ENCODE measurements around the gene SLC43A2.
A peak's percentile ranks its signal among the peaks of the same experiment; 100 is the strongest.
"Not testable (repeated sequence)": the region's sequence is repeated elsewhere in the genome, so short reads cannot be mapped to it uniquely, and the experiment has no call there.

The SLC43A2 gene

GRCh38 chr17:1590747-1591473 lies 37.7 kb downstream of the SLC43A2 start:
- peak in 1 of 51 donors; percentile 64 for DNase-seq

DNA sequence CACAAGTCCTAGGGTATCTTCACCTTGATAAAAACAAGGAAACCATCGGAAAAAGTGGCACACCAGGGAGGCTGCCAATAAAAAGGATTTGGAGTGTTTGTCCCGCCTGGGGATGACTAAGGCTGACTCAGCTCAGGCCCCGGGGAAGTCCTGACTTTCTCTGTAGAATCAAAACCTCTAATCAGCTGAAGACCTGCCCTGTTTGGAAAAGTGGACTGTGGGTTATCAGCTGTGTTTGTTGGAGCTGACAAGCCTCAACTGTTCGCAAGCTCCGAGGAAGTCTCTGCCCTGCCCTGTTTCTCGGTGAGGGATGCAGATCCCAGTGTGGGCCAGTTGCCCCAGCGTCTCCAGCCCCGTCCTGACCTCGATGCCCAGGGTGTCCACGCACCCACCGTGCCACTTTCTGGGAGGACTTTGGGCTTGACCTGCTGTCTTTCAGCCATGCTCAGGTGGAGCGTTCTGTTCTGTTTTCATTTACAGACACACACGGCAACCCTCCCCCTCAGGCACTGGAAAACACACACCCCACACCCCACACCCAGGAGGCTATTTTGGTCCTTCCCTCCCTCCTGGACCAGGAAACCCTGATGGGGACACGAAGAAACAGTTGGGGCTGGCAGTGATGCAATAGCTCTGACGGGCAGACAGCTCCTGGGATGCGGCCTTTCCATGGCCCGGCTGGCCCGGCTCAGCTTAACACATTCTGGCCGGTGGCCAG lies 38.4 kb downstream of the SLC43A2 start:
- DNase-seq: peak in 8 of 51 donors; percentile 8 to 64 (median 16)

GRCh38 chr17:1588821-1589585 lies 39.6 kb downstream of the SLC43A2 start:
- no peak for DNase-seq

- DNase-seq: no peak
These were observed 44.5 kb downstream of the SLC43A2 start for GRCh38 chr17:1584167-1584566.

DNA sequence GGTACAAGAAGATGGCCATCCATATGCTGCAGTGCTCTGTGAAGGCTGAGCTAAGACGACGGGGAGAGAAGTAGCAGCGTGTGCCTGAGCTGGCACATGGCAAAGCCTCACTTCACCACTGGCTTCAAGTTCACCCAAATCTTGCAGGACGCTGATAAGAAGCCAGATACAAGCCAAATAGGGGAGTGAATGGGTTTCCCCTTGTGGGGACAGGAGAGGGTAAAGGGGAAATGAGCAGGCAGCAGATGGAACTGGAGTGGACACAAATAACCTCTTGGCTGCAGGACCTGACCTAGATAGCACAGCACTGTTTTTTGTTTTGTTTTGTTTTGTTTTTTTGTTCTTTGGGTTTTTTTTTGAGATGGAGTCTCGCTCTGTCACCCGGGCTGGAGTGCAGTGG lies 45.1 kb downstream of the SLC43A2 start:
- DNase-seq: no peak

GRCh38 chr17:1582374-1582773 lies 46.3 kb downstream of the SLC43A2 start:
- DNase-seq: no peak

DNA sequence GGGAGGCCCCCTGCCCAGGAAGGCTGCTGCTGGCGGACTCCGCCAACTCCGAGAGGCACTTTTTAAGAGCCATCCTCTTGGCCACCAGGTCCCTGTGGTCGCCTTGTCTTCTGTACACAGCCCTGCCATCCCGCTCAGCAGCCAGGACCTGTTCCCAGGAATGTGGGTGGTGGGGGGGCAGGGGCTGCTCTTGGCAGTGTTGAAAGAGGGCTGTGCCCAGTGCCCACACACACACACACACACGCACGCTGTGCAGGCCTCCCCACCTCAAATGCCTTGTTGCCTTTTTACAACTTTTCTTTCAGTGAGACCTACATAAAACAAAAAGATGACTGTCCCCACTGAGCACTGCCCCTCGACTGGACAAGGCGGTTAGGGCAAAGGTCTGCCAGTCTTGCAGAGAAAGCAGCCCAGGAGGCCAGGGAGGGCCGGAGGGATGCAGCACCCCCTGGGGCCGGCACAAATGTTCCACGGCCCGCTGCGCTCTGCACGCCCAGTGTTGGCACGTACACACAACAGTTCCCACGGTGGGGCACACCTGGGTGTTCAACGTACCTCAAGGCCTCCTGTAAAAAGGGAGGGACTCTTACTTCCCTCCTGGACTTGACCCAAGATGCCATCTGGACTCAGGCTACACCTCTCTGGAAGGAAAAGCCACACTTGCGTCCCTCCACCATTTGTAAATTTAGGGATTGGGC lies 47.5 kb downstream of the SLC43A2 start:
- peak in 6 of 51 donors; percentile 8 to 31 (median 16) for DNase-seq

GRCh38 chr17:1578029-1578428 lies 50.6 kb downstream of the SLC43A2 start:
- no peak for DNase-seq

DNA sequence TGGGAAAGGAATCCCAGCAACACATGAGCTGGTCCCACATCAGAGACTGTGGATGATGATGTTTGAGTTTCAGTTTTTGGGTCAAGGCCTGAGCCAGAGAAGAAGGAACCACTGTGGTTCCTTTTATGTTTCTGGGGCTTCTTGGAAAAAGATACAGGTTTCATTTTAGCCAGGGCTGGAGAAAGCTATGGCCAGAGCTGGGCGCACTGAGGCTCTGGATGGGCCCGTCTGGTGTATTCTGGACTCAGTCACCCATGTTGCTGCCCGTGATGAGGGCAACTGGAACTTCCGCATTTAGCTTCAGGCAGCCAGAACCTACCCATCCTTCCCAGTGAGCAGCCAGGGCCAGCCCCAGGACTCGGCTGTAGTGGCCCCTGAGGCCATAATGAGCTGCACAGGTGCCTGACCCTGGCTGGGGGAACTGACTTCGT lies 51.0 kb downstream of the SLC43A2 start:
- DNase-seq: peak in 6 of 51 donors; percentile 10 to 46 (median 36)

GRCh38 chr17:1577182-1577581 lies 51.5 kb downstream of the SLC43A2 start:
- DNase-seq: peak in 48 of 51 donors; percentile 21 to 88 (median 70)

DNA sequence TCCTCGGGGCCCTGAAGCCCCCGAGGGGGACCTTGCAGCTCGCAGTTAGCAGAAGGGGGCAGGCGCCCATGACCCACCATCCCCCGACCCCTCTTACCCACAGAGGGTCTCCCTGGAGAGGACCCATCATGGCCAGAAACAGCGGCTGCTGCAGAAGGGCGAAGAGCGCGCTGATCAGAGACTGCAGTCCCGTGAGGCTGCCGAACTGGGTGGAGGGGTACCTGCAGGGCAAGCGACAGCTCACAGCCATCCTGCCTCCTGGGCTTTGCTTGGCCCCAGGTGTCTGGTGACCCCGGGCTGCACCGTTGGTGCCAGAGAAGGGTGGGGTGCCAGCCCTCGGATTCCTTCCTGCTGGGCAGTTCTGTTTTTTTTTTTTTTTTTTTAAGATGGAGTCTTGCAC lies 52.1 kb downstream of the SLC43A2 start:
- DNase-seq: no peak

DNA sequence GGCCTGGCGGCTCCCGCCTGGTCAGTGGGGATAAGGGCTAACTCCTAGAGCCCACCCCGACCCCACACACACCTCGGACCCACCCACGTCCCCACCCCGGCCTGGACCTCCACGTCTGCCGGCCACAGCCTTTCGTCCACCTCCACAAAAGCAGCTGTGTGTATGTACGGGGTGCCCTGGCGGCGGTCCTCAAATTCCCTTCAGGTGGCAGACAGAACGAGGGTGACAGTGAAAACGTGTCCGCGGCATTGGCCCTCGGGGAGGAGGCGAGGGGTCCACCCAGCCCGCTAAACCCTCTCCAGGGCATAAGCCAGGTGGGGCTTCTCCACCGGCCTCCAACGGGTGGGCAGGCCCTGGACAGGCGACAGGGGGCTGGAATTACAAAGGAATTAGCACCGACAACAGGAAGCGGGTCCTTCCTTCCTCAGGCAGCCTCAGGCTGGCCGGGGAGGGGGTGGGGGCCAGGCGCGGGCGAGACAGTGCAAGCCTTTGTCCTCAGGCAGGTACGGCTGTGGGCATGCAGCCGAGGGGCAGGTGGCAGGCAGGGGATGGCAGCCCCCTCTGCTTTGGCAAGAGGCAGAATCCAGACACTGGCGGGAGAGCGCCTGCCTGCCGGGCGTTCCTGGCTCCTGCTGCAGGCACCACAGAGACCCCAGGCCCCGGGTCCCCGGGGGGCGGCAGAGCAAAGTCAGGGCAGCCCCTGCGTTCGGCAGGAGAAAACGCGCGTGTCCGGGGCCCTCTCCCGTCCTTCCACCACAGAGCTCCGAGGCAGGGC lies 53.8 kb downstream of the SLC43A2 start:
- peak in 2 of 51 donors; percentile 24 to 68 for DNase-seq

GRCh38 chr17:1573932-1574696 lies 54.5 kb downstream of the SLC43A2 start:
- DNase-seq: peak in 49 of 51 donors; percentile 22 to 91 (median 67)

GRCh38 chr17:1572646-1573045 lies 56.0 kb downstream of the SLC43A2 start:
- DNase-seq: not testable (repeated sequence)

GRCh38 chr17:1571341-1571704 lies 57.3 kb downstream of the SLC43A2 start:
- DNase-seq: no peak

GRCh38 chr17:1568950-1569810 lies 59.5 kb downstream of the SLC43A2 start:
- DNase-seq: no peak

DNA sequence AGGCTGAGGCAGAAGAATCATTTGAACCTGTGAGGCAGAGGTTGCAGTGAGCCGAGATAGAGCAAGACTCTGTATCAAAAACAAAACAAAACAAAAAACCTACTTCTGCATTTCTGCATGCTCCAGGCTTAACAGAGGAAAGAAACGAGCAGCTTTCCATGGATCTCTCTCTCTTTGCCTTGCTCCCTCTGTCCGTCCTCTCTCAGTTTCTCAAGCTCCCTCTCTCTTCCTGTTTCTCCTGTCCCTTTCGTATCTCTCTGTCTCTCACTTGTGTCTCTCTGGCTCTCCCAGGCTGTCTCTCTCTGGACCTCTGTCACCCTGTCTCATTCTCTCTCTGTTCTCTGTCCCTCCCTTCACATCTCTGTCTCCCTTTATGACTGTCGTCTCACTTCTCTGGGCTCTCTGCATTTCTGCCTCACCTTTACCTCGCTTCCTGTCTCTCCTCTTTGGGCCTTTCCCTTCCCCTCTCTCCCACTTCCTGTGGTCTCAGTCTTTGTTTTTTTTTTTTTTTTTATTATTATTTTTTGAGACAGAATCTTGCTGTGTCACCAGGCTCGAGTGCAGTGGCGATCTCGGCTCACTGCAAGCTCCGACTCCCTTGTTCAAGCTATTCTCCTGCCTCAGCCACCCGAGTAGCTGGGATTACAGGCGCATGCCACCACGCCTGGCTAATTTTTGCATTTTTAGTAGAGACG lies 62.0 kb downstream of the SLC43A2 start:
- no peak for DNase-seq

- no peak for DNase-seq
These were observed 62.8 kb downstream of the SLC43A2 start for GRCh38 chr17:1565877-1566276.

Data from hypothalamus (tissue), 51 donors.